ENCODE data around the gene NPHP1.
A peak's percentile ranks its signal among the peaks of the same experiment; 100 is the strongest.
"Not testable (repeated sequence)": the region's sequence is repeated elsewhere in the genome, so short reads cannot be mapped to it uniquely, and the experiment has no call there.

The NPHP1 gene

GRCh38 chr2:110197452-110197851, 7.4 kb downstream of the NPHP1 start:
- no peak for DNase-seq

GRCh38 chr2:110190169-110190568, 14.6 kb downstream of the NPHP1 start:
- not testable (repeated sequence) for DNase-seq

GRCh38 chr2:110182449-110182848, 22.4 kb downstream of the NPHP1 start:
- DNase-seq = no peak

- no peak for DNase-seq
Observed at GRCh38 chr2:110180036-110180435, 24.8 kb downstream of the NPHP1 start.

GRCh38 chr2:110173523-110173922, 31.3 kb downstream of the NPHP1 start:
- no peak for DNase-seq

- DNase-seq = no peak
Observed at GRCh38 chr2:110172506-110172905, 32.3 kb downstream of the NPHP1 start.

GRCh38 chr2:110170102-110170501, 34.7 kb downstream of the NPHP1 start:
- DNase-seq = no peak

GRCh38 chr2:110167326-110168000, 37.4 kb downstream of the NPHP1 start:
- DNase-seq = no peak

- no peak for DNase-seq
Observed at GRCh38 chr2:110166266-110166665, 38.5 kb downstream of the NPHP1 start.

GRCh38 chr2:110157153-110157793, 47.5 kb downstream of the NPHP1 start:
- peak; percentile 41 for DNase-seq

GRCh38 chr2:110154828-110155227, 50.0 kb downstream of the NPHP1 start:
- DNase-seq = not testable (repeated sequence)

GRCh38 chr2:110154188-110154587, 50.6 kb downstream of the NPHP1 start:
- DNase-seq = not testable (repeated sequence)

GRCh38 chr2:110153416-110153815, 51.4 kb downstream of the NPHP1 start:
- no peak for DNase-seq

- no peak for DNase-seq
Observed at GRCh38 chr2:110152943-110153342, 51.9 kb downstream of the NPHP1 start.

GRCh38 chr2:110149330-110150220, 55.2 kb downstream of the NPHP1 start:
- DNase-seq = peak; percentile 52

- DNase-seq = no peak
Observed at GRCh38 chr2:110146945-110147332, 57.9 kb downstream of the NPHP1 start.

- no peak for DNase-seq
Observed at GRCh38 chr2:110146183-110146944, 58.4 kb downstream of the NPHP1 start.

GRCh38 chr2:110143982-110144381, 60.8 kb downstream of the NPHP1 start:
- no peak for DNase-seq

GRCh38 chr2:110140401-110140800, 64.4 kb downstream of the NPHP1 start:
- DNase-seq = no peak

- no peak for DNase-seq
Observed at GRCh38 chr2:110134025-110134424, 70.8 kb downstream of the NPHP1 start.

GRCh38 chr2:110131166-110131565, 73.6 kb downstream of the NPHP1 start:
- DNase-seq = no peak

GRCh38 chr2:110130757-110131156, 74.1 kb downstream of the NPHP1 start:
- DNase-seq = no peak

- DNase-seq = no peak
Observed at GRCh38 chr2:110126906-110127305, 77.9 kb downstream of the NPHP1 start.
